SKM-1 treated with dmso at 0.1 percent for 144 hours (cell line): Measurements from ENCODE around the gene NAV1.
"Not testable (repeated sequence)": the region's sequence is repeated elsewhere in the genome, so short reads cannot be mapped to it uniquely, and the experiment has no call there.

Experiments used
- DNase-seq: peaks from one replicate; lab custom pipeline; 2025; ENCODE audit not compliant: unreplicated experiment; lab: John Stamatoyannopoulos, UW

NAV1 gene

GRCh38 chr1:201538612-201539551 lies at the start of gene NAV1:
NAV1 (plus strand) TSS chr1:201539127; CDS start chr1:201622885, 83,758 bp downstream.
- peak; percentile 76 for DNase-seq

DNA sequence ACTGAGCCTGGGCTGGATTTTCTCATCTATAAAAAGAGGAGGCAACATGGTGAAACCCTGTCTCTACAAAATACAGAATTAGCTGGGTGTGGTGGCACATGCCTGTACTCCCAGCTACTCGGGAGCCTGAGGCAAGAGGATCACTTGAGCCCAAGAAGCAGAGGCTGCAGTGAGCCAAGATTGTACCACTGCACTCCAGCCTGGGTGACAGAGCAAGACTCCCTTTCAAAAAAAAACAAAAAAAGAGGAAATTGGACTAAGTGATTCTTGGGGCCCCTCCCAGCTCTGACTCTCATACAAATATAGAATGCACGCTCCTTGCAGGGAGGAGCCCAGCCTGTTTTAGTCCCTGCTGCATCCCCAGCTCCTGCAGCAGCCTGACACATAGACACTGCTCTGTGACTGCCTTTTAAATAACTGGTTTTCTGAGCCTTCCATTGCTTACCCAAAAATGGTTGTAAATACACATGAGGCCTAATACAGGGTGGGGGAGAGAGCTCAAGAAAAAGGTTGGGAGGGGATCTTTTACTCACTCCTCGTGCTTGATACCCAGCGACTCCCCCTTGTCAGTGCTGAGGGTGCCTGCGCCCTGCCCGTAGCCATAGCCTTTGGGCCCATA lies 49.2 kb upstream of the NAV1 start:
- DNase-seq, result peak; percentile 24

- no peak for DNase-seq
Observed at GRCh38 chr1:201490708-201491131, 48.2 kb upstream of the NAV1 start.

DNA sequence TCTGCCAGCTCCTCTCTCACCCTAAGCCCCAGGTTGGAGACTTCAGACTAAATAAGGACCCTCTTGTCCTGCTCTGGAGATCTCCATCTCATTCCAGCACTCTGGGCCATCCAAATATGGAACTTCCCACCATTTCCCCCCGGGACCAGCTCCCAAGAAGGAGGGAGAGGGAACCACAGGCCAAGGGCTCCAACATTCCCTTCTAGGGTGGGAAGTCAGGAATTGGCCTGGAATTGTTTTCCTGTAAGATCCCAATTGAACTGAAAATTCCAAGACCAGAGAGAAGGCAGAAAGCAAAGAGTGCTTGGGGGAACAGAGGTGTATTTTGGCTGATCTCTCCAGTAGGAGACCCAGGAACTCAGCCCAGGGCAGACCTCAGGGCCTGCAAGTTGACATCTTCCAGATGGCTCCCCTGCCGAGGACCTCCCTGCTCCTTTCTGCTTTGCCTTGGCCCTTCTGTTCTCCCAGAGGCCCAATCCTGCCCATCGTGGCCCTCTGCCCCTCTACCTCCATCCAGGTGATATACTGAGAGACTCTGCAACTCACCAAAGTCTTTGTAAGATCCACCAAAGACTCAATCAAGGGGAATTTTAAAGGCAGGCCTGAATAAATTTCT lies 46.9 kb upstream of the NAV1 start:
- DNase-seq, result no peak

GRCh38 chr1:201493026-201493656 lies 45.8 kb upstream of the NAV1 start:
- DNase-seq, result not testable (repeated sequence)

- no peak for DNase-seq
Observed at GRCh38 chr1:201493757-201494617, 44.9 kb upstream of the NAV1 start.

- no peak for DNase-seq
Observed at GRCh38 chr1:201495551-201496295, 43.2 kb upstream of the NAV1 start.

DNA sequence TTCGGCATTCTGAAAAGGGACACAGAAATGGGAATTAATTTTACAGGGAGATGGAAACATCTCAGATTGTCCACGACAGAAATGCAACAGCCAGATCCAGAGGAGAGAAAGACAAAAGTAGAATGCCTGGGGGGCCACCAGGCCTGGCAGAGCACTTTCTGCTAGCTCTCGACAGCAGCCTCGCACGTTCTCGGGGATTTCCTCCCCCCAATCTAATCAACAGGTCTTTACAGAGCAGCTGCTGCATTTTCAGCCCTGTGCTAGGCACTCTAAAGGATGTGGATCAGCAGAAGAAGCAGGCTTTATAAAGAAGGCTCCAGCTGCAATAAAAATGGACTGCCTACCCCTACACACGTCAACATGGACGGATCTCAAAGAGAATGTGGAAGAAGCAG lies 42.6 kb upstream of the NAV1 start:
- no peak for DNase-seq

- DNase-seq, result no peak
Observed at GRCh38 chr1:201497935-201498509, 40.9 kb upstream of the NAV1 start.

GRCh38 chr1:201498621-201499020 lies 40.3 kb upstream of the NAV1 start:
- DNase-seq, result no peak

DNA sequence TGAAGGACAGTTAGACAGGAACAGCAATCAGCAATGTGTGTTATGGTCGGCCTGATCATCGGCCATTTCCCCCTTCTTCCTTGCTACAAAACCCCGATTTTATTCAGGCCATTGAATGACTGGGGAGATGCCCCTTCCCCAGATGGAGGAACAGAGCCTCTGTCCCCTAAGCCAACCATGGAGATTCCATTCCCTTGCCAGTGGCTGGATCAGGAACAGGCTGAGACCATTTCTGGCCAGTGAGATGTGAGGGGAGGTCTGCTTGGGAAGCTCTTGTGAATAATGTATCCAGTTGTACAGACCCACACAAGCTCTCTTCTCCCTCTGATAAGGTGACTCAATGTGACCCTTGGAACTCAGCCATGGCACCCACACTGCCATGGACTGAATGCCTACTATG lies 39.7 kb upstream of the NAV1 start:
- no peak for DNase-seq

- DNase-seq, result no peak
Observed at GRCh38 chr1:201499795-201500669, 38.9 kb upstream of the NAV1 start.

DNA sequence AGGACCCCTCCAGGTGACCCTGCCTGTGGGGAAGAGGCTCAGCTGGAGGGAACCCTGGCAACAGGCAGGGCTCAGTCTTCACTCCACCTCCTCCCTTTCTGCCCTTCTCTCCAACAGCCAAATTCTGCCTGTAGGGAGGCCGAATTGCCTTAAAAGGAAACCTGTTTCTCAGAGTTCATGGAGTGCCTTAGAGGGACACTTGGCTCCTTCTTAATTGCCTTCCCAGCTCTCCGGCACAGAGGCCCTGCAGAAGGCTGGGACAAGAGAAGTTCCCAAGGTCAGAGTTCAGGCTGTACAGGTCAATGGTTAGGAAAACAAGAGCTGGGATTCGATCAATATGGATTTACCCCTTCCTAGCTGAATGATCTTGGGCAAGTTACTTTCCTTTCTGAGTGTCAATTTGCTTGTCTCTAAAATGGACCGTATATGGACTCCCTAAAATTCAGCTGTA lies 38.2 kb upstream of the NAV1 start:
- DNase-seq, result no peak

GRCh38 chr1:201501144-201501543 lies 37.8 kb upstream of the NAV1 start:
- DNase-seq, result no peak

- DNase-seq, result no peak
Observed at GRCh38 chr1:201501812-201502510, 37.0 kb upstream of the NAV1 start.

DNA sequence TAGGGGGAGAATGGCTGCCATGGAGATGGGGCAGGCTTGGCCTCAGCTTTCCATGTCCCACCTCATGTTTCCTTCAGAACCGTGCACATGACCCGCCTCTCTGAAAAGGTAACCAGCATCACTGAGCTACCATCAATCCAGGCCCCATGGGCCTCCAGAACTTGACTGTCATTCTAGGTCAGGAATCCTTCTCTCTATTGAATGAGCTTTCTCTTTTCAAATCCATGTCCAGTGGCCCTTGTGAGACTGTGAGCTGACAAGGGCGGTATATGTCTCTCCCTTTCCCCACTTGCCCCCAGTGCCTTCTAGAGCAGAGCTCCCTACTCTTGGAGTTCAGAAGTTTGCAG lies 36.4 kb upstream of the NAV1 start:
- no peak for DNase-seq

GRCh38 chr1:201503397-201504176 lies 35.3 kb upstream of the NAV1 start:
- no peak for DNase-seq
